H9 (cell line): ENCODE results near the gene WDR89. TPM values are rescaled to one million over a fixed set of nuclear protein-coding genes. Genes with fewer than 3 reads are reported as not detected.
"Not testable (repeated sequence)": the region's sequence is repeated elsewhere in the genome, so short reads cannot be mapped to it uniquely, and the experiment has no call there.

Experiments used
- DNase-seq: peaks from one replicate; pipeline ENCODE4 v3.0.0-alpha.2; 2017
- H2AFZ ChIP-seq: one replicate; pipeline ENCODE4 v1.6.1; 2013; ENCODE audit warnings: mild to moderate bottlenecking, low read length, control low read depth, moderate library complexity
- H2AK5ac ChIP-seq: 2 replicates; pipeline ENCODE4 v1.6.1; 2013; ENCODE audit warnings: low read length, control low read depth, mixed read lengths; ENCODE audit not compliant: insufficient read length
- H2BK120ac ChIP-seq: one replicate; pipeline ENCODE4 v1.6.1; 2013; ENCODE audit warnings: low read depth, mild to moderate bottlenecking, low read length, control low read depth, inconsistent platforms; ENCODE audit not compliant: poor library complexity, severe bottlenecking
- H2BK12ac ChIP-seq: 2 replicates; pipeline ENCODE4 v1.6.1; 2013; ENCODE audit warnings: low read length, control low read depth, mixed read lengths, low read depth; ENCODE audit not compliant: insufficient read length
- H2BK15ac ChIP-seq: 2 replicates; pipeline ENCODE4 v1.6.1; 2013; ENCODE audit warnings: low read depth, low read length, control low read depth
- H2BK20ac ChIP-seq: one replicate; pipeline ENCODE4 v1.6.1; 2013; ENCODE audit warnings: low read depth, mild to moderate bottlenecking, low read length, control low read depth, inconsistent platforms; ENCODE audit not compliant: poor library complexity, severe bottlenecking
- H2BK5ac ChIP-seq: 2 replicates; pipeline ENCODE4 v1.6.1; 2013; ENCODE audit warnings: low read length, control low read depth, mixed read lengths; ENCODE audit not compliant: insufficient read length
- H3K14ac ChIP-seq: 2 replicates; pipeline ENCODE4 v1.6.1; 2013; ENCODE audit warnings: low read length, control low read depth; ENCODE audit not compliant: insufficient read depth
- H3K18ac ChIP-seq: 2 replicates; pipeline ENCODE4 v1.6.1; 2013; ENCODE audit warnings: low read depth, mild to moderate bottlenecking, mixed read lengths, low read length, control low read depth; ENCODE audit not compliant: insufficient read length
- H3K23ac ChIP-seq: 2 replicates; pipeline ENCODE4 v1.6.1; 2013; ENCODE audit warnings: low read length, control low read depth, mixed read lengths, low read depth; ENCODE audit not compliant: insufficient read length
- H3K23me2 ChIP-seq: 2 replicates; pipeline ENCODE4 v1.6.1; 2013; ENCODE audit warnings: low read depth, mild to moderate bottlenecking, mixed read lengths, low read length, control low read depth; ENCODE audit not compliant: insufficient read length, poor library complexity, severe bottlenecking
- H3K27ac ChIP-seq: 2 replicates; pipeline ENCODE4 v1.5.1; 2013; ENCODE audit warnings: low read length, control low read depth, mixed read lengths, low read depth; ENCODE audit not compliant: insufficient read length
- H3K27me3 ChIP-seq: 2 replicates; pipeline ENCODE4 v1.6.1; 2013; ENCODE audit warnings: low read length, control low read depth, inconsistent platforms; ENCODE audit not compliant: insufficient read depth
- H3K4ac ChIP-seq: 2 replicates; pipeline ENCODE4 v1.6.1; 2013; ENCODE audit warnings: low read depth, mild to moderate bottlenecking, control low read depth, inconsistent platforms, low read length, moderate library complexity
- H3K4me1 ChIP-seq: 2 replicates; pipeline ENCODE4 v1.6.1; 2013; ENCODE audit warnings: low read length, control low read depth, inconsistent platforms; ENCODE audit not compliant: insufficient read depth
- H3K4me2 ChIP-seq: 2 replicates; pipeline ENCODE4 v1.6.1; 2013; ENCODE audit warnings: low read length, control low read depth, mixed read lengths; ENCODE audit not compliant: insufficient read length, insufficient read depth
- H3K56ac ChIP-seq: 2 replicates; pipeline ENCODE4 v1.6.1; 2013; ENCODE audit warnings: low read depth, mild to moderate bottlenecking, mixed read lengths, low read length, control low read depth; ENCODE audit not compliant: insufficient read length
- H3K79me1 ChIP-seq: 2 replicates; pipeline ENCODE4 v1.6.1; 2013; ENCODE audit warnings: low read depth, mild to moderate bottlenecking, moderate library complexity, low read length, control low read depth, inconsistent platforms; ENCODE audit not compliant: insufficient read depth, poor library complexity, severe bottlenecking
- H3K79me2 ChIP-seq: 2 replicates; pipeline ENCODE4 v1.6.1; 2013; ENCODE audit warnings: low read length, control low read depth, inconsistent platforms; ENCODE audit not compliant: insufficient read depth
- H3K9ac ChIP-seq: 2 replicates; pipeline ENCODE4 v1.6.1; 2013; ENCODE audit warnings: low read length, control low read depth, mixed read lengths; ENCODE audit not compliant: insufficient read length; ENCODE audit errors: extremely low read depth
- H3K9me3 ChIP-seq: one replicate; pipeline ENCODE4 v1.6.1; 2013; ENCODE audit warnings: low read depth, low read length, inconsistent platforms; ENCODE audit not compliant: control insufficient read depth
- H3T11ph ChIP-seq: one replicate; pipeline ENCODE4 v1.6.1; 2013; ENCODE audit warnings: mild to moderate bottlenecking, low read length, control low read depth, inconsistent platforms
- H4K20me1 ChIP-seq: one replicate; pipeline ENCODE4 v1.6.1; 2013; ENCODE audit not compliant: control insufficient read depth, insufficient read length, insufficient read depth
- H4K5ac ChIP-seq: 2 replicates; pipeline ENCODE4 v1.6.1; 2013; ENCODE audit warnings: low read depth, mild to moderate bottlenecking, mixed read lengths, low read length, control low read depth; ENCODE audit not compliant: insufficient read length
- H4K8ac ChIP-seq: replicated peaks from 2 replicates; pipeline ENCODE4 v1.6.1; 2013; ENCODE audit warnings: low read length, control low read depth, mixed read lengths, low read depth; ENCODE audit not compliant: insufficient read length
- H4K91ac ChIP-seq: 2 replicates; pipeline ENCODE4 v1.6.1; 2013; ENCODE audit warnings: low read depth, mild to moderate bottlenecking, moderate library complexity, mixed read lengths, low read length, control low read depth; ENCODE audit not compliant: insufficient read length
- H3K27ac Mint-ChIP-seq, 3 experiments: 2 replicates in 2 of 3; 3 replicates in 1 of 3; pipeline ENCODE4 v1.8.0; 2020 to 2021; ENCODE audit warnings: mixed read lengths in 3 of 3, mild to moderate bottlenecking in 1 of 3, moderate library complexity in 1 of 3
- H3K27me3 Mint-ChIP-seq: 2 replicates; pipeline ENCODE4 v1.8.0; 2021; ENCODE audit warnings: low read depth, mild to moderate bottlenecking, moderate library complexity, mixed read lengths
- H3K36me3 Mint-ChIP-seq, 3 experiments: 2 replicates in 2 of 3; 3 replicates in 1 of 3; pipeline ENCODE4 v1.8.0; 2020 to 2021; ENCODE audit warnings: low read depth in 3 of 3, mixed read lengths in 3 of 3; ENCODE audit not compliant: insufficient read depth in 1 of 3
- H3K4me1 Mint-ChIP-seq, 2 experiments: 2 replicates each; pipeline ENCODE4 v1.8.0; 2020; ENCODE audit warnings: mixed read lengths in 2 of 2
- H3K4me3 Mint-ChIP-seq, 2 experiments: 2 replicates in 1 of 2; 3 replicates in 1 of 2; pipeline ENCODE4 v1.8.0; 2020 to 2021; ENCODE audit warnings: mild to moderate bottlenecking in 2 of 2, mixed read lengths in 2 of 2, moderate library complexity in 1 of 2
- H3K9me3 Mint-ChIP-seq, 2 experiments: 2 replicates in 1 of 2; 3 replicates in 1 of 2; pipeline ENCODE4 v1.8.0; 2020; ENCODE audit warnings: mild to moderate bottlenecking in 2 of 2, mixed read lengths in 2 of 2, moderate library complexity in 1 of 2
- CTCF ChIP-seq: fragments of 200-600 bp; sonication (generic); conservative IDR thresholded peaks from 3 replicates; pipeline ENCODE4 v1.8.0; 2021; ENCODE audit warnings: antibody characterized with exemption, mild to moderate bottlenecking
- WGBS: extraction: QIAGEN DNeasy Blood & Tissue Kit; methylation state at CpG from one replicate; pipeline ENCODE4 v1.1.7; 2013; ENCODE audit warnings: missing lambda C conversion rate, low lambda C conversion rate, mixed read lengths; ENCODE audit not compliant: insufficient read length; ENCODE audit errors: extremely low coverage; 5-methylcytosine and 5-hydroxymethylcytosine counted together
- total RNA-seq: library from RNA; stranded (reverse); gene quantifications from 2 replicates; pipeline ENCODE4 v1.2.1, GENCODE V29; 2021

The WDR89 gene
- total RNA-seq, 1 experiment from 2014 or later, result 24.0 TPM

- Histone ChIP-seq H2BK20ac (no peak overlapping the region), H3K9me3 (no peaks in the 10 kb centered on the region), H2BK15ac (no peak overlapping the region), H2AK5ac (no peak overlapping the region), H3K27ac (no peak overlapping the region), H3K4ac (no peak overlapping the region), H4K91ac (no peak overlapping the region), H2BK120ac (no peak overlapping the region), H3K27me3 (no peaks in the 10 kb centered on the region), H3K79me1 (peaks cover 3% of the 10 kb centered on the region), H3K23me2 (no peaks in the 10 kb centered on the region), H4K20me1 (no peaks in the 10 kb centered on the region), H3K23ac (no peak overlapping the region), H3K18ac (no peak overlapping the region), H3K9ac (no peak overlapping the region), H3K56ac (no peak overlapping the region), H3K79me2 (no peaks in the 10 kb centered on the region; the same call in 1 of the 2 replicates), H4K8ac (no peak overlapping the region), H3K4me1 (no peaks in the 10 kb centered on the region), H2BK12ac (no peak overlapping the region), H3T11ph (no peak overlapping the region), H2AFZ (no peak overlapping the region), H3K4me2 (no peak overlapping the region), H4K5ac (no peak overlapping the region), H3K14ac (no peak overlapping the region), H2BK5ac (no peak overlapping the region)
- Mint-ChIP-seq H3K9me3 (no peaks in the 10 kb centered on the region), H3K27me3 (no peaks in the 10 kb centered on the region), H3K4me1 (no peaks in the 10 kb centered on the region), H3K4me3 (no peak overlapping the region), H3K36me3 (peaks cover 4 to 33% (median 32%) of the 10 kb centered on the region in 3 experiments; a peak in 6 of 7 replicates), H3K27ac (no peak overlapping the region)
- DNase-seq, result no peak
- no peak for TF ChIP-seq CTCF
- WGBS, result no CpG with 5 or more reads among the region's 4 CpGs
Measured at GRCh38 chr14:63624203-63624602, 17.5 kb downstream of the WDR89 start.

DNA sequence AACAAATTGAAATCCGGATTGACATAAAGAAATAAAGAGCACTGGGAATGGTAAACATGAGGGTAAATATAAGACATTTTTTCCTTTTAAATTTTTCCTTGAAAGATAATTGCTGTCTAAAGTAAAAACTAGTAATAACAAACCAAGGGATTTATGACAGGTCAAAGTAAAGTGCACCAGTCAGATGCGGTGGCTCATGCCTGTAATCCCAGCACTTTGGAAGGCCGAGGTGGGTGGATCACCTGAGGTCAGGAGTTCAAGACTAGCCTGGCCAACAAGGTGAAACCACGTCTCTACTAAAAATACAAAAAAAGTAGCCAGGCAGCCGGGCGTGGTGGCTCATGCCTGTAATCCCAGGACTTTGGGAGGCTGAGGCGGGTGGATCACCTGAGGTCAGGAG is 19.7 kb downstream of the WDR89 start:
- not testable (repeated sequence) for H2BK120ac ChIP-seq, H4K20me1 ChIP-seq, H4K91ac ChIP-seq, H2BK20ac ChIP-seq, H3K27ac ChIP-seq, H3K4me2 ChIP-seq, H3K9me3 Mint-ChIP-seq, H3K27me3 ChIP-seq, H3K14ac ChIP-seq, H3K23ac ChIP-seq, H2BK15ac ChIP-seq, H3T11ph ChIP-seq, H3K18ac ChIP-seq, H4K8ac ChIP-seq, H3K27ac Mint-ChIP-seq, H3K4ac ChIP-seq, H3K27me3 Mint-ChIP-seq, H3K4me1 ChIP-seq, H3K4me1 Mint-ChIP-seq, H3K23me2 ChIP-seq, H2BK12ac ChIP-seq, H2BK5ac ChIP-seq, DNase-seq, H3K9ac ChIP-seq, H3K79me2 ChIP-seq, H3K4me3 Mint-ChIP-seq, H2AFZ ChIP-seq, H3K9me3 ChIP-seq, H3K56ac ChIP-seq, H2AK5ac ChIP-seq, H4K5ac ChIP-seq
- peaks cover 8 to 32% (median 28%) of the 10 kb centered on the region in 3 experiments; a peak in 6 of 7 replicates for H3K36me3 Mint-ChIP-seq
- no CpG with 5 or more reads among the region's 7 CpGs for WGBS
- H3K79me1 ChIP-seq, result peaks cover 14% of the 10 kb centered on the region
